K562 (cell line): Measurements from ENCODE around the gene KLHL9. TPM values are rescaled to one million over a fixed set of nuclear protein-coding genes. Genes with fewer than 3 reads are reported as not detected.

Experiments used
- ATAC-seq: fragments of 200-7000 bp; cut with Tn5 transposase; 3 replicates; pipeline ENCODE4 v1.9.1; 2020; ENCODE audit warnings: moderate library complexity
- BruUV-seq: library from RNA; stranded (reverse); fragments of 400-500 nt; replicated peaks from 2 replicates; lab custom pipeline; 2021; lab: Mats Ljungman, UMichigan
- CTCF ChIA-PET: fragments of 300-600 bp; formaldehyde crosslinking; extraction: SDS; loops from one replicate; lab custom pipeline; 2021; ENCODE audit warnings: low intra/inter-chr PET ratio; lab: Yijun Ruan, JAX
- POLR2A ChIA-PET: fragments of 300-600, 350-650 bp; sonication (Branson Sonifier 250); formaldehyde crosslinking; extraction: SDS; loops from one replicate; lab custom pipeline; 2021; ENCODE audit warnings: antibody characterized with exemption, inconsistent platforms; lab: Yijun Ruan, JAX
- DNase-seq, 4 experiments: peaks; one replicate each; pipeline versions ENCODE4 v3.0.0 to v3.0.0-alpha.2; 2011 to 2018; ENCODE audit warnings: low spot score in 3 of 4, mixed read lengths in 3 of 4; ENCODE audit errors: extremely low read depth in 1 of 4
- FAIRE-seq: peaks from 2 replicates; lab custom pipeline; 2011; peaks lifted over from hg19 to GRCh38; lab: Jason Lieb, UNC
- H2AFZ ChIP-seq: 2 replicates; pipeline ENCODE4 v1.6.0; 2011; ENCODE audit warnings: low read depth, low read length, control low read depth, inconsistent platforms
- H3K27ac ChIP-seq: fragments of 200-600 bp; 3 replicates; pipeline ENCODE4 v1.8.0; 2011; ENCODE audit warnings: low read depth, mild to moderate bottlenecking, control low read depth, inconsistent platforms, low read length, moderate library complexity, mixed read lengths; ENCODE audit errors: extremely low read depth
- H3K27me3 ChIP-seq, 2 experiments: fragments of 300-600 bp in 1 of 2; 2 replicates in 1 of 2; 3 replicates in 1 of 2; pipeline versions ENCODE4 v1.6.0 to v1.8.0; 2011; ENCODE audit warnings: inconsistent platforms in 2 of 2, low read length in 2 of 2, mild to moderate bottlenecking in 1 of 2, mixed read lengths in 1 of 2, moderate library complexity in 1 of 2; ENCODE audit not compliant: control insufficient read depth in 2 of 2, insufficient read depth in 2 of 2
- H3K36me3 ChIP-seq: fragments of 300-600 bp; 3 replicates; pipeline ENCODE4 v1.8.0; 2011; ENCODE audit warnings: mild to moderate bottlenecking, low read length, inconsistent platforms; ENCODE audit not compliant: control insufficient read depth, insufficient read depth
- H3K4me1 ChIP-seq, 2 experiments: fragments of 200-600 bp in 1 of 2; replicated peaks in 1 of 2; 2 replicates in 1 of 2; 3 replicates in 1 of 2; pipeline versions ENCODE4 v1.5.1 to v1.8.0; 2011; ENCODE audit warnings: inconsistent platforms in 2 of 2, low read length in 2 of 2, mild to moderate bottlenecking in 1 of 2, mixed read lengths in 1 of 2, moderate library complexity in 1 of 2; ENCODE audit not compliant: control insufficient read depth in 2 of 2, insufficient read depth in 2 of 2
- H3K4me2 ChIP-seq: 2 replicates; pipeline ENCODE4 v1.6.1; 2011; ENCODE audit warnings: low read length, control low read depth, inconsistent platforms, mixed read lengths; ENCODE audit not compliant: insufficient read depth
- H3K4me3 ChIP-seq: fragments of 200-600 bp; sonication (generic), shearing (Covaris generic); 2 replicates; pipeline ENCODE4 v1.5.1; 2016; ENCODE audit warnings: control low read depth, inconsistent platforms
- H3K79me2 ChIP-seq: fragments of 200-600 bp; 3 replicates; pipeline ENCODE4 v1.8.0; 2011; ENCODE audit warnings: low read length, inconsistent platforms; ENCODE audit not compliant: control insufficient read depth, insufficient read depth
- H3K9ac ChIP-seq, 2 experiments: 2 replicates each; pipeline versions ENCODE4 v1.6.0 to v1.6.1; 2011; ENCODE audit warnings: low read depth in 2 of 2, low read length in 2 of 2, control low read depth in 1 of 2, inconsistent platforms in 1 of 2, mild to moderate bottlenecking in 1 of 2, mixed read lengths in 1 of 2; ENCODE audit not compliant: insufficient read depth in 1 of 2
- H3K9me1 ChIP-seq: one replicate; pipeline ENCODE4 v1.6.0; 2011; ENCODE audit warnings: inconsistent platforms, mild to moderate bottlenecking, low read length, moderate library complexity; ENCODE audit not compliant: control insufficient read depth, insufficient read depth
- H3K9me3 ChIP-seq: replicated peaks from 2 replicates; pipeline ENCODE4 v1.5.1; 2011; ENCODE audit warnings: low read depth, low read length, inconsistent platforms; ENCODE audit not compliant: control insufficient read depth, insufficient read depth
- H4K20me1 ChIP-seq: replicated peaks from 2 replicates; pipeline ENCODE4 v1.6.1; 2011; ENCODE audit warnings: low read length, inconsistent platforms, mixed read lengths; ENCODE audit not compliant: control insufficient read depth, insufficient read depth
- BRF1 ChIP-seq: IDR thresholded peaks from 3 replicates; pipeline ENCODE4 v1.6.1; 2011; ENCODE audit warnings: borderline replicate concordance, mild to moderate bottlenecking; ENCODE audit not compliant: insufficient read length; ENCODE audit errors: extremely low read depth
- CAMTA2 ChIP-seq: fragments of 250-450 bp; sonication (Bioruptor Pico); conservative IDR thresholded peaks from 2 replicates; pipeline ENCODE4 v1.5.1; 2022
- KDM2B ChIP-seq: fragments of 250-450 bp; sonication (Bioruptor Pico); IDR thresholded peaks from 2 replicates; pipeline ENCODE4 v1.8.0; 2021; ENCODE audit warnings: mild to moderate bottlenecking, moderate library complexity
- NFIX ChIP-seq: fragments of 250-450 bp; sonication (Bioruptor Pico); IDR thresholded peaks from 2 replicates; pipeline ENCODE4 v1.4.0; 2020; ENCODE audit warnings: low read depth, mild to moderate bottlenecking, moderate library complexity
- SIRT6 ChIP-seq: IDR thresholded peaks from one replicate; pipeline ENCODE4 v1.6.1; 2012; ENCODE audit warnings: low read depth, mild to moderate bottlenecking, control low read depth, inconsistent platforms, low read length, moderate library complexity
- ZNF239 ChIP-seq: fragments of 250-450 bp; sonication (Bioruptor Pico); IDR thresholded peaks from 2 replicates; pipeline ENCODE4 v1.4.0; 2020; ENCODE audit warnings: mild to moderate bottlenecking
- ZNF785 ChIP-seq: fragments of 250-450 bp; sonication (Bioruptor Pico); IDR thresholded peaks from 2 replicates; pipeline ENCODE4 v1.4.0; 2020; ENCODE audit warnings: mild to moderate bottlenecking
- WGBS: fragments of 100-300 bp; shearing (Covaris generic); methylation state at CpG from one replicate; pipeline ENCODE4 v1.1.6; 2016; ENCODE audit warnings: low coverage, mixed read lengths; ENCODE audit not compliant: insufficient coverage; ENCODE audit errors: missing lambda C conversion rate; 5-methylcytosine and 5-hydroxymethylcytosine counted together
- in situ Hi-C: fragments of 300-500 bp; cut with MboI; formaldehyde crosslinking; loops from 4 replicates; pipeline ENCODE4 v1.15.0; 2018; ENCODE audit warnings: inconsistent platforms, mixed read lengths
- intact Hi-C: fragments of 100-400 bp; cut with micrococcal nuclease; formaldehyde crosslinking; loops from 2 replicates; pipeline ENCODE4 v1.14.2; 2022
- polyA plus RNA-seq, 8 experiments: library from polyadenylated mRNA; depleted of rRNA in 4 of 8; stranded (reverse) in 5 of 8; unstranded in 3 of 8; fragments of >200 nt; fragmentation: Nextera tagmentation in 2 of 8; fragmentation: Illumina TruSeq in 1 of 8; extraction: Ambion mirVana in 2 of 8; extraction: Trizol in 1 of 8; gene quantifications; 2 replicates each; pipeline versions ENCODE4 v1.2.1 to v1.2.3, GENCODE V29; 2011 to 2014; ENCODE audit warnings: inconsistent platforms in 1 of 8, missing spikeins in 1 of 8
- total RNA-seq, 7 experiments: library from RNA; depleted of rRNA in 6 of 7; stranded (reverse); fragments of >200 nt in 6 of 7; fragmentation: Illumina TruSeq in 2 of 7; extraction: Trizol in 2 of 7; gene quantifications; 2 replicates each; pipeline versions ENCODE4 v1.2.1 to v1.2.3, GENCODE V29; 2011 to 2021; ENCODE audit warnings: low replicate concordance in 1 of 7
- TF ChIP-seq, protein P1 (sequence below): sonication (generic); formaldehyde crosslinking; IDR thresholded peaks from 2 replicates; pipeline ENCODE4 v1.8.1; 2023; ENCODE audit warnings: missing genetic modification reagents, mild to moderate bottlenecking, borderline replicate concordance
- TF ChIP-seq, protein P2 (sequence below): sonication (generic); formaldehyde crosslinking; IDR thresholded peaks from 2 replicates; pipeline ENCODE4 v1.8.0; 2022; ENCODE audit warnings: missing genetic modification reagents, mild to moderate bottlenecking, moderate library complexity, borderline replicate concordance

Gene KLHL9
- total and polyA plus RNA-seq, 9 of the 15 experiments (the other 6 are each of a cell fraction or from before 2014, with no cell fraction given), result 0.04 TPM; not detected in 8

GRCh38 chr9:21289848-21290247, 45.4 kb downstream of the KLHL9 start:
- Histone ChIP-seq H3K4me2 (no peak overlapping the region), H3K4me1 (no peaks in the 10 kb centered on the region), H3K27ac (no peak overlapping the region), H3K27me3 (no peaks in the 10 kb centered on the region), H3K36me3 (no peaks in the 10 kb centered on the region), H2AFZ (no peak overlapping the region), H3K4me3 (no peak overlapping the region), H3K9me3 (no peaks in the 10 kb centered on the region), H3K79me2 (no peaks in the 10 kb centered on the region), H3K9ac (no peak overlapping the region), H4K20me1 (no peaks in the 10 kb centered on the region), H3K9me1 (no peaks in the 10 kb centered on the region)
- no peak for ATAC-seq
- BruUV-seq, result no TSS peak
- no peak for DNase-seq
- intact Hi-C loops (no loop called here), in situ Hi-C loops (no loop called here)
- FAIRE-seq, result no peak
- ChIA-PET CTCF (no interaction called here), POLR2A (no interaction called here)
- TF ChIP-seq CAMTA2 (CRISPR knock-in tag) (no peak), ZNF785 (CRISPR knock-in tag) (no peak), NFIX (CRISPR knock-in tag) (no peak), SIRT6 (no peak), BRF1 (no peak), ZNF239 (CRISPR knock-in tag) (no peak), KDM2B (CRISPR knock-in tag) (no peak)
- TF ChIP-seq, protein P1, sequence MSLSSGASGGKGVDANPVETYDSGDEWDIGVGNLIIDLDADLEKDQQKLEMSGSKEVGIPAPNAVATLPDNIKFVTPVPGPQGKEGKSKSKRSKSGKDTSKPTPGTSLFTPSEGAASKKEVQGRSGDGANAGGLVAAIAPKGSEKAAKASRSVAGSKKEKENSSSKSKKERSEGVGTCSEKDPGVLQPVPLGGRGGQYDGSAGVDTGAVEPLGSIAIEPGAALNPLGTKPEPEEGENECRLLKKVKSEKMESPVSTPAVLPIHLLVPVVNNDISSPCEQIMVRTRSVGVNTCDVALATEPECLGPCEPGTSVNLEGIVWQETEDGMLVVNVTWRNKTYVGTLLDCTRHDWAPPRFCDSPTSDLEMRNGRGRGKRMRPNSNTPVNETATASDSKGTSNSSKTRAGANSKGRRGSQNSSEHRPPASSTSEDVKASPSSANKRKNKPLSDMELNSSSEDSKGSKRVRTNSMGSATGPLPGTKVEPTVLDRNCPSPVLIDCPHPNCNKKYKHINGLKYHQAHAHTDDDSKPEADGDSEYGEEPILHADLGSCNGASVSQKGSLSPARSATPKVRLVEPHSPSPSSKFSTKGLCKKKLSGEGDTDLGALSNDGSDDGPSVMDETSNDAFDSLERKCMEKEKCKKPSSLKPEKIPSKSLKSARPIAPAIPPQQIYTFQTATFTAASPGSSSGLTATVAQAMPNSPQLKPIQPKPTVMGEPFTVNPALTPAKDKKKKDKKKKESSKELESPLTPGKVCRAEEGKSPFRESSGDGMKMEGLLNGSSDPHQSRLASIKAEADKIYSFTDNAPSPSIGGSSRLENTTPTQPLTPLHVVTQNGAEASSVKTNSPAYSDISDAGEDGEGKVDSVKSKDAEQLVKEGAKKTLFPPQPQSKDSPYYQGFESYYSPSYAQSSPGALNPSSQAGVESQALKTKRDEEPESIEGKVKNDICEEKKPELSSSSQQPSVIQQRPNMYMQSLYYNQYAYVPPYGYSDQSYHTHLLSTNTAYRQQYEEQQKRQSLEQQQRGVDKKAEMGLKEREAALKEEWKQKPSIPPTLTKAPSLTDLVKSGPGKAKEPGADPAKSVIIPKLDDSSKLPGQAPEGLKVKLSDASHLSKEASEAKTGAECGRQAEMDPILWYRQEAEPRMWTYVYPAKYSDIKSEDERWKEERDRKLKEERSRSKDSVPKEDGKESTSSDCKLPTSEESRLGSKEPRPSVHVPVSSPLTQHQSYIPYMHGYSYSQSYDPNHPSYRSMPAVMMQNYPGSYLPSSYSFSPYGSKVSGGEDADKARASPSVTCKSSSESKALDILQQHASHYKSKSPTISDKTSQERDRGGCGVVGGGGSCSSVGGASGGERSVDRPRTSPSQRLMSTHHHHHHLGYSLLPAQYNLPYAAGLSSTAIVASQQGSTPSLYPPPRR (CRISPR knock-in tag), result no peak
- TF ChIP-seq, protein P2, sequence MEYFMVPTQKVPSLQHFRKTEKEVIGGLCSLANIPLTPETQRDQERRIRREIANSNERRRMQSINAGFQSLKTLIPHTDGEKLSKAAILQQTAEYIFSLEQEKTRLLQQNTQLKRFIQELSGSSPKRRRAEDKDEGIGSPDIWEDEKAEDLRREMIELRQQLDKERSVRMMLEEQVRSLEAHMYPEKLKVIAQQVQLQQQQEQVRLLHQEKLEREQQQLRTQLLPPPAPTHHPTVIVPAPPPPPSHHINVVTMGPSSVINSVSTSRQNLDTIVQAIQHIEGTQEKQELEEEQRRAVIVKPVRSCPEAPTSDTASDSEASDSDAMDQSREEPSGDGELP, result no peak
- no CpG with 5 or more reads among the region's 2 CpGs for WGBS
